HCT116 (cell line): ENCODE results near the gene OR2V2. TPM values are rescaled to one million over a fixed set of nuclear protein-coding genes. Genes with fewer than 3 reads are reported as not detected.

Experiments
- ATAC-seq: fragments of 200-7000 bp; cut with Tn5 transposase; 2 replicates; pipeline ENCODE4 v1.9.1; 2020; ENCODE audit warnings: mild to moderate bottlenecking, moderate library complexity
- BruUV-seq: library from RNA; stranded (reverse); fragments of 400-500 nt; replicated peaks from 2 replicates; lab custom pipeline; 2021; lab: Mats Ljungman, UMichigan
- CTCF ChIA-PET: fragments of 300-600 bp; sonication (Branson Sonifier 250); formaldehyde crosslinking; loops from one replicate; lab custom pipeline; 2021; ENCODE audit warnings: antibody characterized with exemption; lab: Charles Lee
- POLR2A ChIA-PET: fragments of 300-600, 350-600 bp; sonication (Branson Sonifier 250); formaldehyde crosslinking; loops from one replicate; lab custom pipeline; 2021; ENCODE audit warnings: antibody characterized with exemption; lab: Charles Lee
- RAD21 ChIA-PET, 2 experiments: fragments of 300-600 bp; sonication (Branson Sonifier 250); formaldehyde crosslinking; loops; one replicate each; lab custom pipeline; 2023; ENCODE audit warnings: low total read pairs in 2 of 2; ENCODE audit not compliant: uncharacterized antibody in 2 of 2, unreplicated experiment in 2 of 2, low non-redundant PET in 1 of 2; lab: Charles Lee
- DNase-seq: peaks from one replicate; pipeline ENCODE4 v3.0.0-alpha.2; 2010; ENCODE audit warnings: low read depth, low spot score
- H2AFZ ChIP-seq: fragments of 200-600 bp; shearing (Covaris generic), sonication (generic); 2 replicates; pipeline ENCODE4 v1.6.1; 2017; ENCODE audit warnings: low read depth, mixed run types, mixed read lengths, antibody characterized with exemption, low read length; ENCODE audit not compliant: poor library complexity, severe bottlenecking
- H3K27ac ChIP-seq: 2 replicates; pipeline ENCODE4 v1.5.1; 2012; ENCODE audit warnings: low read depth, low read length
- H3K27me3 ChIP-seq: fragments of 200-600 bp; sonication (generic); 2 replicates; pipeline ENCODE4 v1.6.1; 2016; ENCODE audit warnings: mixed run types, low read length, mixed read lengths; ENCODE audit not compliant: insufficient read depth
- H3K36me3 ChIP-seq, 2 experiments: fragments of 200-500 bp in 1 of 2; fragments of 200-600 bp in 1 of 2; sonication (Bioruptor generic) in 1 of 2; sonication (generic) in 1 of 2; 2 replicates each; pipeline versions ENCODE4 v1.5.1 to v1.6.1; 2014 to 2016; ENCODE audit warnings: low read length in 2 of 2, inconsistent platforms in 1 of 2, mixed read lengths in 1 of 2, mixed run types in 1 of 2; ENCODE audit not compliant: insufficient read depth in 2 of 2, control insufficient read depth in 1 of 2
- H3K4me1 ChIP-seq, 2 experiments: fragments of 200-600 bp in 1 of 2; sonication (generic) in 1 of 2; 2 replicates each; pipeline versions ENCODE4 v1.5.1 to v1.6.1; 2012 to 2017; ENCODE audit warnings: low read length in 2 of 2, inconsistent platforms in 1 of 2, mild to moderate bottlenecking in 1 of 2, mixed read lengths in 1 of 2, mixed run types in 1 of 2, moderate library complexity in 1 of 2; ENCODE audit not compliant: insufficient read depth in 2 of 2, control insufficient read depth in 1 of 2
- H3K4me2 ChIP-seq: fragments of 200-600 bp; sonication (generic); 2 replicates; pipeline ENCODE4 v1.6.1; 2017; ENCODE audit warnings: mixed run types, low read length, mixed read lengths
- H3K4me3 ChIP-seq, 2 experiments: fragments of 200-600 bp in 1 of 2; sonication (generic) in 1 of 2; replicated peaks in 1 of 2; 2 replicates each; pipeline ENCODE4 v1.5.1; 2011 to 2016; ENCODE audit warnings: low read length in 2 of 2, control low read depth in 1 of 2, low read depth in 1 of 2, mild to moderate bottlenecking in 1 of 2, mixed read lengths in 1 of 2, mixed run types in 1 of 2
- H3K79me2 ChIP-seq: fragments of 200-600 bp; sonication (generic); 2 replicates; pipeline ENCODE4 v1.6.1; 2017; ENCODE audit warnings: mild to moderate bottlenecking, mixed run types, low read length, moderate library complexity, mixed read lengths; ENCODE audit not compliant: insufficient read depth
- H3K9ac ChIP-seq: fragments of 200-600 bp; sonication (generic); 2 replicates; pipeline ENCODE4 v1.6.1; 2016; ENCODE audit warnings: low read length, mixed read lengths
- H3K9me2 ChIP-seq: fragments of 200-600 bp; sonication (generic), shearing (Covaris generic); 2 replicates; pipeline ENCODE4 v1.6.1; 2017; ENCODE audit warnings: mixed run types, mild to moderate bottlenecking, moderate library complexity; ENCODE audit not compliant: insufficient read depth
- H3K9me3 ChIP-seq, 2 experiments: fragments of 200-500 bp in 1 of 2; fragments of 200-600 bp in 1 of 2; sonication (Bioruptor generic) in 1 of 2; sonication (generic) in 1 of 2; 2 replicates each; pipeline ENCODE4 v1.6.1; 2014 to 2017; ENCODE audit warnings: low read length in 2 of 2, mixed read lengths in 2 of 2, inconsistent platforms in 1 of 2, low read depth in 1 of 2, mild to moderate bottlenecking in 1 of 2, mixed run types in 1 of 2, moderate library complexity in 1 of 2; ENCODE audit not compliant: control insufficient read depth in 1 of 2, insufficient read depth in 1 of 2
- H4K20me1 ChIP-seq: fragments of 200-600 bp; sonication (generic), shearing (Covaris generic); 2 replicates; pipeline ENCODE4 v1.6.1; 2017; ENCODE audit warnings: mixed run types, mild to moderate bottlenecking, moderate library complexity; ENCODE audit not compliant: insufficient read depth
- CBX3 ChIP-seq: IDR thresholded peaks from 2 replicates; pipeline ENCODE4 v1.6.1; 2012; ENCODE audit warnings: low read depth
- RAD21 ChIP-seq: IDR thresholded peaks from 2 replicates; pipeline ENCODE4 v1.6.1; 2012; ENCODE audit warnings: low read depth, mild to moderate bottlenecking
- SIN3A ChIP-seq: IDR thresholded peaks from 2 replicates; pipeline ENCODE4 v1.6.1; 2012; ENCODE audit warnings: low read depth
- ZNF274 ChIP-seq: fragments of 200-500 bp; sonication (Bioruptor generic); IDR thresholded peaks from 2 replicates; pipeline ENCODE4 v1.6.1; 2014; ENCODE audit warnings: mild to moderate bottlenecking, low read depth, low read length, inconsistent platforms
- intact Hi-C: fragments of 100-400 bp; cut with micrococcal nuclease; formaldehyde crosslinking; loops from 2 replicates; pipeline ENCODE4 v1.10.0; 2022
- total RNA-seq: library from RNA; stranded (reverse); gene quantifications from one replicate; pipeline ENCODE4 v1.2.1, GENCODE V29; 2021; ENCODE audit not compliant: unreplicated experiment

The OR2V2 gene
- total RNA-seq, 1 experiment from 2014 or later, result not detected

- POLR2A ChIA-PET, result no interaction called here
Measured at GRCh38 chr5:181108578-181109165, 38.7 kb upstream of the OR2V2 start.

GRCh38 chr5:181109489-181110013 is 37.8 kb upstream of the OR2V2 start:
- no peak overlapping the region for H2AFZ ChIP-seq
- H3K4me3 ChIP-seq, result no peak overlapping the region
- no peaks in the 10 kb centered on the region for H3K36me3 ChIP-seq
- DNase-seq, result no peak
- H3K9me2 ChIP-seq, result no peaks in the 10 kb centered on the region
- H4K20me1 ChIP-seq, result no peaks in the 10 kb centered on the region
- no peaks in the 10 kb centered on the region for H3K27me3 ChIP-seq
- TF ChIP-seq CBX3, result no peak
- TF ChIP-seq RAD21, result no peak
- no peak for TF ChIP-seq SIN3A
- TF ChIP-seq, all 23 proteins: peak for 0
- intact Hi-C loops, result no loop called here
- POLR2A ChIA-PET, result no interaction called here
- no peak overlapping the region for H3K27ac ChIP-seq
- peak; percentile 41; the same call in 1 of the 2 replicates for ATAC-seq
- no peaks in the 10 kb centered on the region for H3K9me3 ChIP-seq
- H3K9ac ChIP-seq, result no peak overlapping the region
- RAD21 ChIA-PET, result no interaction called here
- no peaks in the 10 kb centered on the region for H3K79me2 ChIP-seq
- H3K4me2 ChIP-seq, result no peak overlapping the region
- CTCF ChIA-PET, result no interaction called here
- no TSS peak for BruUV-seq
- H3K4me1 ChIP-seq, result 0 out of 4 replicates have a peak, but pooled peaks cover 0 to 4% of the 10 kb centered on the region in 2 experiments

More at GRCh38 chr5:181108578-181109165, 38.7 kb upstream of the OR2V2 start:
- RAD21 ChIA-PET, result no interaction called here
- intact Hi-C loops, result no loop called here
- H3K27ac ChIP-seq, result no peak overlapping the region
- H3K9ac ChIP-seq, result no peak overlapping the region
- H3K36me3 ChIP-seq, result no peaks in the 10 kb centered on the region
- no peaks in the 10 kb centered on the region for H3K79me2 ChIP-seq
- BruUV-seq, result no TSS peak
- H3K4me2 ChIP-seq, result no peak overlapping the region
- no peaks in the 10 kb centered on the region for H3K9me2 ChIP-seq
- 0 out of 4 replicates have a peak, but pooled peaks cover 0 to 4% of the 10 kb centered on the region in 2 experiments for H3K4me1 ChIP-seq
- no peak overlapping the region for H3K4me3 ChIP-seq
- ATAC-seq (no peak), DNase-seq (no peak)
- no peaks in the 10 kb centered on the region for H4K20me1 ChIP-seq
- CTCF ChIA-PET, result no interaction called here
- TF ChIP-seq ZNF274 (no peak), RAD21 (no peak), SIN3A (no peak)
- H3K27me3 ChIP-seq, result no peaks in the 10 kb centered on the region
- no peak overlapping the region for H2AFZ ChIP-seq
- no peaks in the 10 kb centered on the region for H3K9me3 ChIP-seq
